OCI-LY1 (cell line): Measurements from ENCODE around the gene ACAN.

Experiments used
- H2AFZ ChIP-seq: fragments of 200-600 bp; sonication (generic), shearing (Covaris generic); 2 replicates; pipeline ENCODE4 v1.6.0; 2014; ENCODE audit warnings: antibody characterized with exemption, mild to moderate bottlenecking, low read length
- H3F3A ChIP-seq: fragments of 200-600 bp; sonication (generic), shearing (Covaris generic); 2 replicates; pipeline ENCODE4 v1.6.0; 2014; ENCODE audit warnings: mild to moderate bottlenecking, antibody characterized with exemption, low read length, moderate library complexity; ENCODE audit not compliant: insufficient read depth
- H3K27ac ChIP-seq: fragments of 200-600 bp; sonication (generic); 2 replicates; pipeline ENCODE4 v1.5.1; 2014; ENCODE audit warnings: low read length, mixed run types, mild to moderate bottlenecking, low read depth; ENCODE audit not compliant: poor library complexity, severe bottlenecking
- H3K27me3 ChIP-seq: fragments of 200-600 bp; sonication (generic); 2 replicates; pipeline ENCODE4 v1.6.0; 2014; ENCODE audit warnings: antibody characterized with exemption, mild to moderate bottlenecking, low read length, moderate library complexity; ENCODE audit not compliant: insufficient read depth
- H3K36me3 ChIP-seq: fragments of 200-600 bp; sonication (generic); 2 replicates; pipeline ENCODE4 v1.6.1; 2014; ENCODE audit warnings: mild to moderate bottlenecking, antibody characterized with exemption, low read length, moderate library complexity, mixed read lengths; ENCODE audit not compliant: insufficient read depth
- H3K4me1 ChIP-seq: fragments of 200-600 bp; sonication (generic); 2 replicates; pipeline ENCODE4 v1.5.1; 2014; ENCODE audit warnings: mild to moderate bottlenecking, low read length, moderate library complexity; ENCODE audit not compliant: insufficient read depth, severe bottlenecking
- H3K4me2 ChIP-seq: fragments of 200-600 bp; sonication (generic), shearing (Covaris generic); 2 replicates; pipeline ENCODE4 v1.6.1; 2014; ENCODE audit warnings: low read length
- H3K4me3 ChIP-seq: fragments of 200-600 bp; sonication (generic); 2 replicates; pipeline ENCODE4 v1.5.1; 2014; ENCODE audit warnings: low read length, low read depth, mild to moderate bottlenecking, mixed read lengths; ENCODE audit not compliant: poor library complexity, severe bottlenecking
- H3K79me2 ChIP-seq: fragments of 200-600 bp; shearing (Covaris generic); 2 replicates; pipeline ENCODE4 v1.6.1; 2016; ENCODE audit warnings: mixed run types, low read length, mixed read lengths; ENCODE audit not compliant: insufficient read depth
- H3K9ac ChIP-seq: fragments of 200-600 bp; sonication (generic), shearing (Covaris generic); 2 replicates; pipeline ENCODE4 v1.6.1; 2014; ENCODE audit warnings: mild to moderate bottlenecking, low read length, mixed read lengths
- H3K9me2 ChIP-seq: fragments of 200-600 bp; sonication (generic), shearing (Covaris generic); 2 replicates; pipeline ENCODE4 v1.6.1; 2014; ENCODE audit warnings: low read depth, mild to moderate bottlenecking, low read length, mixed read lengths
- H3K9me3 ChIP-seq: fragments of 200-600 bp; shearing (Covaris generic); 2 replicates; pipeline ENCODE4 v1.6.1; 2014; ENCODE audit warnings: low read length, mixed read lengths
- H4K20me1 ChIP-seq: fragments of 200-600 bp; sonication (generic), shearing (Covaris generic); 2 replicates; pipeline ENCODE4 v1.6.0; 2016; ENCODE audit warnings: mild to moderate bottlenecking, low read length; ENCODE audit not compliant: insufficient read depth
- CTCF ChIP-seq: fragments of 200-600 bp; sonication (generic), shearing (Covaris generic); IDR thresholded peaks from 2 replicates; pipeline ENCODE4 v1.5.1; 2017; ENCODE audit warnings: mild to moderate bottlenecking, antibody characterized with exemption, low read length, moderate library complexity, mixed read lengths
- EZH2 ChIP-seq: fragments of 200-600 bp; sonication (generic), shearing (Covaris generic); IDR thresholded peaks from 2 replicates; pipeline ENCODE4 v1.8.0; 2017; ENCODE audit warnings: borderline replicate concordance, mixed run types, mild to moderate bottlenecking, antibody characterized with exemption, low read length, moderate library complexity, mixed read lengths

The ACAN gene

GRCh38 chr15:88904624-88905327 lies 101.5 kb downstream of the ACAN start:
- Histone ChIP-seq H3K9me2 (no peaks in the 10 kb centered on the region), H3K36me3 (no peaks in the 10 kb centered on the region), H4K20me1 (no peaks in the 10 kb centered on the region), H2AFZ (no peak overlapping the region), H3K9ac (no peak overlapping the region), H3K9me3 (no peaks in the 10 kb centered on the region), H3K27me3 (no peaks in the 10 kb centered on the region), H3K4me3 (no peak overlapping the region), H3K79me2 (no peaks in the 10 kb centered on the region), H3K4me2 (no peak overlapping the region), H3F3A (no peaks in the 10 kb centered on the region), H3K27ac (no peak overlapping the region), H3K4me1 (no peaks in the 10 kb centered on the region)
- TF ChIP-seq CTCF (peak; percentile 95), EZH2 (no peak)

- Histone ChIP-seq H3K9ac (no peak overlapping the region), H3K4me3 (no peak overlapping the region), H3K27me3 (no peaks in the 10 kb centered on the region), H3K27ac (no peak overlapping the region), H2AFZ (no peak overlapping the region), H3K36me3 (no peaks in the 10 kb centered on the region), H3K79me2 (no peaks in the 10 kb centered on the region), H3K4me2 (no peak overlapping the region), H3K9me2 (no peaks in the 10 kb centered on the region), H3K4me1 (no peaks in the 10 kb centered on the region), H3K9me3 (no peaks in the 10 kb centered on the region), H3F3A (no peaks in the 10 kb centered on the region), H4K20me1 (no peaks in the 10 kb centered on the region)
- no peak for TF ChIP-seq CTCF
- TF ChIP-seq EZH2, result no peak
These were observed 102.3 kb downstream of the ACAN start for GRCh38 chr15:88905576-88905975.

GRCh38 chr15:88906130-88906529 lies 102.9 kb downstream of the ACAN start:
- Histone ChIP-seq H2AFZ (no peak overlapping the region), H3K4me1 (no peaks in the 10 kb centered on the region), H4K20me1 (no peaks in the 10 kb centered on the region), H3K27me3 (no peaks in the 10 kb centered on the region), H3K9ac (no peak overlapping the region), H3K9me2 (no peaks in the 10 kb centered on the region), H3K27ac (no peak overlapping the region), H3K4me3 (no peak overlapping the region), H3F3A (no peaks in the 10 kb centered on the region), H3K9me3 (no peaks in the 10 kb centered on the region), H3K4me2 (no peak overlapping the region), H3K36me3 (no peaks in the 10 kb centered on the region), H3K79me2 (no peaks in the 10 kb centered on the region)
- TF ChIP-seq EZH2, result no peak
- TF ChIP-seq CTCF, result no peak
